Esophagus squamous epithelium (tissue), 4 donors: ENCODE data around the gene KIF1B.

Experiments
- CTCF ChIP-seq, 6 experiments: fragments of 450-650 bp in 4 of 6; fragments of 200-600 bp in 2 of 6; sonication (generic) in 2 of 6; IDR thresholded peaks; one replicate each; pipeline ENCODE4 v1.5.1; 2016 to 2019; ENCODE audit warnings: antibody characterized with exemption in 6 of 6, mild to moderate bottlenecking in 4 of 6, moderate library complexity in 4 of 6
- POLR2A ChIP-seq, 4 donors: fragments of 450-650 bp; IDR thresholded peaks; one replicate each; pipeline ENCODE4 v1.6.1; 2017; ENCODE audit warnings: antibody characterized with exemption in 4 of 4, mild to moderate bottlenecking in 4 of 4, moderate library complexity in 3 of 4

DNA sequence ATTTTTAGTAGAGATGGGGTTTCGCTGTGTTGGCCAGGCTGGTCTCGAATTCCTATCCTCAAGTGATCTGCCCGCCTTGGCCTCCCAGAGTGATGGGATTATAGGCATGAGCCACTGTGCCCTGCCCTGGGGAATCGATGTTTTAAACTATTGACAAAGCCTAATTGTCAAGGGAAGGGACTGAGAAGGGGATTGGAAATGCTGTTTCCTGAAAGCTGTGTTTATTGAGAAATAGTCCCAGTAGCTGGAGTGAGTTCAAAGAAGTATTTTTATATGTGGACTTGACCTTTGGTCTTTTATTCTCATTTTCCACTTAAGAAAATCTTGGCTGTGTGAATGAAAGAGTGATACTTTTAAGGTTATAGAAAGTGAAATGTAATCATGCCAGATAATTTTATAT is 47.5 kb downstream of the KIF1B start:
- no peak for TF ChIP-seq POLR2A (IDR thresholded peaks at IDR 0.05)
- no peak for TF ChIP-seq CTCF (IDR thresholded peaks at IDR 0.05)
